Raji (cell line): ENCODE results near the gene PPP1R18.

ENCODE experiments used
- POLR2A ChIP-seq: IDR thresholded peaks from 2 replicates; pipeline ENCODE4 v1.6.1; 2011; ENCODE audit warnings: low read depth, low read length, control low read depth; ENCODE audit not compliant: insufficient read depth

The PPP1R18 gene, protein sequence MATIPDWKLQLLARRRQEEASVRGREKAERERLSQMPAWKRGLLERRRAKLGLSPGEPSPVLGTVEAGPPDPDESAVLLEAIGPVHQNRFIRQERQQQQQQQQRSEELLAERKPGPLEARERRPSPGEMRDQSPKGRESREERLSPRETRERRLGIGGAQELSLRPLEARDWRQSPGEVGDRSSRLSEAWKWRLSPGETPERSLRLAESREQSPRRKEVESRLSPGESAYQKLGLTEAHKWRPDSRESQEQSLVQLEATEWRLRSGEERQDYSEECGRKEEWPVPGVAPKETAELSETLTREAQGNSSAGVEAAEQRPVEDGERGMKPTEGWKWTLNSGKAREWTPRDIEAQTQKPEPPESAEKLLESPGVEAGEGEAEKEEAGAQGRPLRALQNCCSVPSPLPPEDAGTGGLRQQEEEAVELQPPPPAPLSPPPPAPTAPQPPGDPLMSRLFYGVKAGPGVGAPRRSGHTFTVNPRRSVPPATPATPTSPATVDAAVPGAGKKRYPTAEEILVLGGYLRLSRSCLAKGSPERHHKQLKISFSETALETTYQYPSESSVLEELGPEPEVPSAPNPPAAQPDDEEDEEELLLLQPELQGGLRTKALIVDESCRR

DNA sequence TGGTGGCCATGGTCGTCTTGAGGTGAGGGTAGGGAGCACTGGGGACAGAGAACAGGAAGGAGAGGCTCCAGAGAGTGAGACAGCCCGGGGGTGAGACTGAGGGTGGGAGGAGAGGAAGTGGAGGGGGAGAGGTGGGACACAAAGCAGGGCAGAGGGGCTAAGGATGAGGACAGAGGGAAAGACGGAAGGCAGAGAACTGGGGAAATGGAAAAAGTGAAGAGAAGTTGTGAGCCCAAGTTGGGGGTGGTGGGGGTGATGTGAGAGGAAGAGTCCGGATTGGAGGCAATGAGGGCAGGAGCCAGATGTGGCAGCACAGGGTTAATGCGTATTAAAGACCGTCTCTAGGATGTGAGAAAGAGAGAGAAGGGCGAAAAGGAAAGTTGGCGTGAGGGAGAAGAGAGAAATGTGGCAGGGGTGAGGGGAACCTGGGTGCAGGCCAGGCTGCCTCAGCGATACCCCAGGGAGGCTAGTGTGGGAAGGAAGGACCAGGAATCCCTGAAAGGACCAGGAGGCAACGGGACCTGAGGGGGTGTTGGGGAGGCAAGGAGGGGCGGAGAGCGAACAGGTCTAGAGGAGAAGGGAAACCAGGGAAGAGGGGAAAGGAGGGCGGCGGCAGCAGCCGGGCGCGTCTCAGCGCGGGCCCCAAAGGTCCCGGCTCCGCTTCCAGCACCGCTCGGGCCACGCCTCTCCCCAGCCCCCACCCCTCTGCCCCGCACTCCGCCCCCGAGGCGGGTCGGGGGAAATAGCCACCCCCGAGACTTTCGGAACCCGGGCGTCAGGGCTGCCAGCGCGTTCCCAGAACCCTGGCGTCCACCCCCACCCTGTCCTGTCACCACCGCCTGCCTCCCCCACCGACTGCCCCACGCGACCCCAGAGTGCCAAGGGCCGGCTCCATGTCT is at the start of gene PPP1R18:
Gene PPP1R18, minus strand, starts transcription at position 637 of the 899 bp plus-strand sequence. Its CDS starts 627 bp downstream, at position 10.
- peak; percentile 74 for TF ChIP-seq POLR2A

DNA sequence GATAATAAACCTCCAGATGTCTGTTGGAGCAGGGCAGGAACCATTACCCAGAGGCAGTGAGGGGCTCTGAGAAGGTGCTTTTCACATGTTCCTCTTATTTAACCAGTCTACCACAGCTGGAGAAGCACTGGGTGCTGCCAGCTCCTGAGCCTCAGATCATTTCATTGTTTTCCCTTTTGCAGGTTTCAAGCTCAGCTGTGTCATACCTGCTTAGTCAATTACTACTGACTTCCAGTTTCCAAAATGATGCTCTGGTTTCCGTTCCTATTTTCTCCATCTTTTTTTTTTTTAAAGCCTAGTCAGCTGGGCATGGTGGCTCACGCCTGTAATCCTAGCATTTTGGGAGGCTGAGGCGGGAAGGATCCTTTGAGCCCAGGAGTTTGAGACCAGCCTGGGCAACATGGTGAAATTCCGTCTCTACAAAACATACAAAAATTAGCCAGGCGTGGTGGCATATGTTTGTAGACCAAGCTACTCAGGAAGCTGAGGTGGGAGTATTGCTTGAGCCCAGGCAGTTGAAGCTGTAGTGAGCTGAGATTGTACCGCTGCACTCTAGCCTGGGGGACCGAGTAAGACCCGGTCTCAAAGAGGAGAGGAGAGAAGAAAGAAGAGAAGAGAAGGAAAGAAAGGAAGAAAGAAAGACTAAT is 49.3 kb upstream of the PPP1R18 start:
- no peak for TF ChIP-seq POLR2A

DNA sequence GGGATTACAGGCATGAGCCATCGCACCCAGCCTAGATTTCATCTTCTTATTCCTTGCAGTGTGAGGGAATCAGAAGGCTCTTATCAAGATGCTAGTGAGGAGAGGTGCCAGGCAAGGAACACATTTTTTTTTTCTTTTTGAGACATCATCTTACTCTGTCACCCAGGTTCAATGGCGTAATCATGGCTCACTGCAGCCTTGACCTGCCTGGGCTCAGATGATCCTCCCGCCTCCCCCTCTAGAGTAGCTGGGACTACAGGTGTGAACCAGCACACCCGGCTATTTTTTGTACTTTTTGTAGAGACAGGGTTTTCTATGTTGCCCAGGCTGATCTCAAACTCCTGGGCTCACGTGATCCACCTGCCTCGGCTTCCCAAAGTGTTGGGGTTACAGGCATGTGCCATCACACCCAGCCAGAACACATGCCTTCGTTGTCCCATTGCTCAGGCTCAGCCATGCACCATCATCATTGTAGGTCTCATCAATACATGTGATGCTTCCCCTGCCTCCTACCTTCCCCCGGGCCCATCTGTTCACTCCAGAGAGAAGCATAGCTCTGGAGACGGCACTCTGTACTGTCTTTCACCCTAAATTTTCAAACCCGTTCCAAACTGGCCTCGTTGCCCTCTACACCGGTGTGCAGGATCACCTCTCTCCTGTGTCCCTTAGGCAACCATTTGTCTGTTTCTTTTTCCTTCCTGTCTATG is 45.9 kb upstream of the PPP1R18 start:
- no peak for TF ChIP-seq POLR2A

DNA sequence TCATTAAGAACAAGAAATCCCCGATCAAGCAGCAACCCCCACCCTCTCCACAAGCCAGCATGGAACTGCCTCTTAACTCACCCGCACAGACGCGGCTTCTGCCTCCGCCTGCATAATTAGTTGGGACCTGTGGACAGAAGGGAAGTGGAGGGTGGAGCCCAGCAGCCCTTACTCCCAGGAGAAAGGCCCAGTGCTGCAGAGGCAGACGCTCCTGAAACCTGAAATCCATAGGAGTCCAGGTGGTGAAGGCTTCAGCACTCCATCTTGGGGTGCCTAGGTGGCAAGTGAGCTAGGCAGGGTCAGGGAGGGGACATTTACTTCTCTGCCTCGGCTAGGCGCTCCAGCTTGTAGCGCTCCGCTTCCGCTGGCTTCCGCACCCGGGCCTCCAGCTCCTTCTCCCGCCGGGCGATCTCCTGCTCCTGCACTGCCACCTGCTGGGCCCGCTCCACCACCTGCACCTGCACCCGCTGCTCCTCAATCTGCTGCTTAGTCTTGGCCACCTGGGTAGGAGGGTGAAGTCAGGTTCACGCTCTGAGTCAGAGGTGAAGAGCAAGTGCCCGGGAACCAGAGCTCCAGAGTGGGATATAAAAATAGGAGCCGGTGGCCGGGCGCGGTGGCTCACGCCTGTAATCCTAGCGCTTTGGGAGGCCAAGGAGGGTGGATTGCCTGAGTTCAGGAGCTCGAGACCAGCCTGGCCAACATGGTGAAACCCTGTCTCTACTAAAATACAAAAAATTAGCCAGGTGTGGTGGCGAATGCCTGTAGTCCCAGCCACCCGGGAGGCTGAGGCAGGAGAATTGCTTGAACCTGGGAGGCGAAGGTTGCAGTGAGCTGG is 44.4 kb upstream of the PPP1R18 start:
- TF ChIP-seq POLR2A = no peak

DNA sequence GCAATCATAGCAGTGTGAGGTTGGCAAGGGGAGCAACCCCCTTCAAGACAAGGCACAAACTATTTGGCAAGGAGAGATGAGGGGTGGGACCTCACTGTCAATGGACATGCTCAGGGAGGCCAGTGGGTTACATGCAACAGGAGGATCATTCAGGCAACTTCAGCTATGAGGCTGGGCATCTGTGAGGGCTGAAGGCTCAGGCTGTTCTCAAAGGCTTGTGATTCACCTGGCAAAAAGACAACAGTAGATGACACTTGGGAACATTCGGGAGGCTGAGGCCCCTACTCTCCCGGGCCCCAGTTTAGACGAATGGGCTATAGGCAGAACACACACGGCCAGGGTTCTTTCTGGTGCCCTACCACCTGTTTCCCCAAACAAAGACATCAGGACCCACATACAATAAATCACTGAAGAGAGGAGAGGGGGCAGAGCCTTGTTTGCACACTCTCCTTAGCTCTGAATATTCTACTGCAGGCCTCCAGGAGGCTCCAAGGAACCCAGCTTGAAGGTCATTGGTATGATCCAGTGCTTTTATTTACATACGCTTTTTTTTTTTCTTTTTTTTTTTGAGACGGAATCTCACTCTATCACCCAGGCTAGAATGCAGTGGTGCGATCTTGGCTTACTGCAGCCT is 41.6 kb upstream of the PPP1R18 start:
- no peak for TF ChIP-seq POLR2A

DNA sequence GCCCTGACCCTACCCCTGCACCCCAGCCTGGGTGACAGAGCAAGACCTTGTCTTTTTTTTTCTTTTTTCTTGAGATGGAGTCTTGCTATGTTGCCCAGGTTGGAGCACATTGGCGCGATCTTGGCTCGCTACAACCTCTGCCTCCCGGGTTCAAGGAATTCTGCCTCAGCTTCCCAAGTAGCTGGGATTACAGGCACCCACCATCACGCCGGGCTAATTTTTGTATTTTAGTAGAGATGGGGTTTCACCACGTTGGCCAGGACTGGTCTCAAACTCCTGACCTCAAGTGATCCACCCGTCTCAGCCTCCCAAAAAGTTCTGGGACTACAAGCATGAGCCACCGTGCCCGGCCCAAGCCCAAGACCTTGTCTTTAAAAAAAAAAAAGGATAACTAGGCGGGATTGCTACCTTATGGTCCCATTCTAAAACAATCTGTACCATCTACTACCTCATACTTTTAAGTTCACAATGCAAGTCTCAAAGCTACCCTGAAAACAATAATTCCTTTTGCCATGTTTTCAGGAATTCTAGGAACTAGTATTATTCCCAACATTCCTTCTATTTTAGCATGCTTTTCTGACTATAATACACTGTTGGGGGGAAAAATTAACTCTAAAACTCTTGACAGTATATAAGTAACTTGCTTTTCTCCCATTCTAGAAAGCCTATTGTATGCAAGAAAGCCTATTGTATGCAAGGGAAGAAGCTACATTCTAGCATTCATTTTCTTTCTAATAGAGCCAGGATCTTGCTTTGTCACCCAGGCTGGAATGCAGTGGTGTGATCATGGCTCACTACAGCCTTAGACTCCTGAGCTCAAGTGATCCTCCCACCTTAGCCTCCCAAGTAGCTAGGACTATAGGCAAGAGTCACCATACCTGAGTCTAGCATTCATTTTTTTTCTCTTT is 40.3 kb upstream of the PPP1R18 start:
- TF ChIP-seq POLR2A = no peak

DNA sequence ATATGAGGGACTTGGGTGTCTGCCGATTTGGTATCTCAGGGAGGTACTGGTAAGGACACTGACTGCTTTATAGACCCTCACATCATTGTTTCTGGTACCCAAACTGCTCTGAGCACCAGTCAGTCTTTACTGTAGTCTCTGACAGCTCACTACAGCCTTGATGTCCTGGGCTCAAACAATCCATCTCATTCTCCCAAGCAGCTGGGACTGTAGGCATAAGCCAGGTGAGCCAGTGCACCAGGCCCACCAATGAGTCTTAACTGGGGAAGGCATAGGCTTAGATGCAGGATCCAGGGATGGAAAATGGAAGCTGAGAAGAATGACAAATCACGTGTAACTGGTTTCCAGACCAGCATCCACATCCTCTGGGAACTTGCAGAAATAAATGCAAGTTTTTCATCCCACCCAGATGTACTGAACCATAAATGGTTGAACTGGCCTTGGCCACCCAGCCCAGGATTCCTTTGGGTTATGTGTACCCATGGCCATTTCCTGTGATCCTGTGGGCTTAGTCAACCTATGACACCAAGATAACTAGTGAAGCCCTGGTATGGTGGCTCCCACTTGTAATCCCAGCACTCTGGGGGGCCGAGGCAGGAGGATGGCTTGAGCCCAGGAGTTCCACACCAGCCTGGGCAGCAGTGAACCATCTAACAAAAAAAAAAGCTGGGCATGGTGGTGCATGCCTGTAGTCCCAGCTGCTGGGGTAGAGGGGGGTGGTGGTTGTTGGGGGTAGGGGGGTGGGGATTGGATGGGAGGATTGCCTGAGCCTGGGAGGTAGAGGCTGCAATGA is 39.5 kb upstream of the PPP1R18 start:
- peak; percentile 47 for TF ChIP-seq POLR2A

DNA sequence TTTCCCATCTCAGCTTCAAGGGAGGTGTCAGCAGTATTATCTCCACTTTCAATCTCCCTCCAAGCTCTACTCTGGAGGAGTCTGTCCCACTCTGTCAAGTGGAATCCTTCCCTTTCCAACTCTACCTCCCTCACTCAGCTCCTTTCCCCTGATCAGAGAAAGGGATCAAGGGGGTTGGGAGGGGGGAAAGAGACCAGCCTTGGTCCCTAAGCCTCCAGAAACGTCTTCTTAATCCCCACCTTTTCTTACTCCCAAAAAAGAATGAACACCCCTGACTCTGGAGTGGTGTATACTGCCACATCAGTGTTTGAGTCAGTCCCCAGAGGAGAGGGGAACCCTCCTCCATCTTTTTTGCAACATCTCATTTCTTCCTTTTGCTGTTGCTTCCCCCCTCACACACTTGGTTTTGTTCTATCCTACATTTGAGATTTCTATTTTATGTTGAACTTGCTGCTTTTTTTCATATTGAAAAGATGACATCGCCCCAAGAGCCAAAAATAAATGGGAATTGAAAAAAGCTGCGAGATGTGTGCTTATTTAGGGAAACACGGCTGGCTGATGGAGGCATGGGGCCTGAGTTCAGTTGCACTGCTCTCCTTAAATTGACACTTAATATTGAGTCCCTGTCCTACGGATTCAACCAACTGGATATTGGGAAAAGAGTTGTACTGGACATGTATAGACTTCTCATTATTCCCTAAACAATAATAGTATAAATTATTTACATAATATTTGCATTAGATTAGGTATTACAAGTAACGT is 38.6 kb upstream of the PPP1R18 start:
- TF ChIP-seq POLR2A = no peak

DNA sequence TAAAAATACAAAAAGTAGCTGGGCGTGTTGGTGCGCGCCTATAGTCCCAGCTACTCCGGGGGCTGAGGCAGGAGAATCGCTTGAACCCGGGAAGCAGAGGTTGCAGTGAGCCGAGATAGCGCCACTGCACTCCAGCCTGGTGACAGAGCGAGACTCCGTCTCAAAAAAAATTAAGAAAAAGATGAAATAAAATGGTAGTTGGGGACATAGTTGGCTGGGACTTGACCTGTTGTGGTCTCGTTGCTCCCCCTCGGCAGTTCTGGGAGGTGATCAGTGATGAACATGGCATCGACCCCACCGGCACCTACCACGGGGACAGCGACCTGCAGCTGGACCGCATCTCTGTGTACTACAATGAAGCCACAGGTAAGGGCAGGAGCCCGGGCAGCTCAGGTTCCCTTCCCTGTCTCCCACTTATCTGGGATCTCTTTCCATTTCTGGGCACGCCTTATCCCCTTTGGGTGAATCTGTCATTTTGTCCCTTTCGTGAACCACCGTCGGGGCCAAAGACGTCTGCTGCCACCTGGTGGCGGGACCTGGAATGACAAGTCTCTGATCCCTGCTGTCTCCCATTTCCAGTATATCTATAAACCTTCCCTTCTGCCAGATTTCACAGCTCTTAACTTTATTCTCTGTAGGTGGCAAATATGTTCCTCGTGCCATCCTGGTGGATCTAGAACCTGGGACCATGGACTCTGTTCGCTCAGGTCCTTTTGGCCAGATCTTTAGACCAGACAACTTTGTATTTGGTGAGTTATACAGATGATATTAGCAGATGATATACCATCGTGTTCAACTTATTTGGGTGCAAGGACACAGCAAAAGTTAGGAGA is 36.1 kb upstream of the PPP1R18 start:
- 0 out of 2 replicates have a peak, but pooled peaks have one; percentile 23 for TF ChIP-seq POLR2A

DNA sequence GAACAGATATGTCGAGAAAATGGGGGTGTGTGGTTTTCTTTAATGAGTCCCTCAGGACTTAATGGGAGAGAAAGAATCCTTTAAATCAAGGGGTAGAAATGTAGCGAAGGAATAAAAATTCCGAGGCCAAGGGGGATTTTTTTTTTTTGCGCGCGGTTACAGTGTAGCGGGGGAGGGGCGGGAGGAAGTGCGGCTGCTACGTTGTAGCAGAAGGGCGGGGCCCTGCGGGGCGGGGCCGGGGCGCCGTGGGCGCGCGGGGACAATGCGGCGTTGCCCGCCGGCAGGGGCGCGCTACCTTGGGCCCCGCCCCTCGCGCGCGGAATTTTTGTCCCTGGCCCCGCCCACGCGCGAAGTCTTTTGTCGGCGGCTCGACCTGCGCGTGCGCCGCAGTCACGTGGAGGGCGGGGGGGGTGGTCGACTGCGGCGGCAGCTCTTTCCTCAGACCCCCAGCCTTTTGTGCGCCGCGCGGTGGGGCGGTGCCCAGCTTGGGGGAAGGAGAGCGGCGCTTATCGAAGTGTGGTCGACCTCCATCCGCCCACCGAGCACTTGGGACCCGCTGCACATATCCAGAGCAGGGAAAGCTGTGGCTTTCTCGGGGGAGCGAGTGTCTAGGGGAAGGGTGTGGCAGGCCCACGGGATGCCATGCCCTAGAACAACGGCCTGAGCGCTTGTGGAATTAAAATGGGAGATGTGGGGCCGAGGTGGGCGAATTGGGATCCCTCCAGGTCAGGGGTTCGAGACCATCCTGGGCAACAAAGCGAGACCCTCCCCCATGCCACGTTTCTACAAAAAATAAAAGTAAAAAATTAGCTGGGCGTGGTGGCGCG is 35.0 kb upstream of the PPP1R18 start:
- TF ChIP-seq POLR2A = peak; percentile 37
